Liver (tissue), 3 donors: ENCODE data around the gene MAN1C1.

Source experiments
- CTCF ChIP-seq: fragments of 150-350 bp; IDR thresholded peaks from 2 replicates; pipeline ENCODE4 v1.5.1; 2017; ENCODE audit warnings: improper control_type of control experiment, low read depth, low read length; ENCODE audit not compliant: missing input control
- EGR1 ChIP-seq, 2 donors: IDR thresholded peaks; 2 replicates each; pipeline ENCODE4 v1.6.1; 2016 to 2018; ENCODE audit warnings: antibody characterized with exemption in 2 of 2, low read depth in 2 of 2
- FOXA1 ChIP-seq: IDR thresholded peaks from 2 replicates; pipeline ENCODE4 v1.6.1; 2016; ENCODE audit warnings: antibody characterized with exemption
- GABPA ChIP-seq, 2 donors: IDR thresholded peaks in 1 of 2; conservative IDR thresholded peaks in 1 of 2; 2 replicates each; pipeline ENCODE4 v1.6.1; 2016; ENCODE audit warnings: antibody characterized with exemption in 2 of 2, mild to moderate bottlenecking in 1 of 2, moderate library complexity in 1 of 2
- MAX ChIP-seq: IDR thresholded peaks from 2 replicates; pipeline ENCODE4 v1.6.1; 2016; ENCODE audit warnings: antibody characterized with exemption
- RAD21 ChIP-seq, 2 donors: IDR thresholded peaks; 2 replicates each; pipeline ENCODE4 v1.6.1; 2016; ENCODE audit warnings: antibody characterized with exemption in 2 of 2, mild to moderate bottlenecking in 2 of 2
- REST ChIP-seq: IDR thresholded peaks from 2 replicates; pipeline ENCODE4 v1.6.1; 2016; ENCODE audit warnings: antibody characterized with exemption, mild to moderate bottlenecking
- TAF1 ChIP-seq: conservative IDR thresholded peaks from 2 replicates; pipeline ENCODE4 v1.6.1; 2016; ENCODE audit warnings: antibody characterized with exemption, mild to moderate bottlenecking
- ZBTB33 ChIP-seq: IDR thresholded peaks from 2 replicates; pipeline ENCODE4 v1.6.1; 2016; ENCODE audit warnings: antibody characterized with exemption
- donor health status: healthy.
- donor health status: healthy.

- TF ChIP-seq TAF1 (no peak), EGR1 (IDR thresholded peaks at IDR 0.05; ENCODE audit: low read depth in 2 of 2) (no peak), REST (no peak), FOXA1 (no peak), ZBTB33 (no peak), MAX (no peak), CTCF (no peak), GABPA (IDR thresholded peaks at IDR 0.05 in 1 of 2, conservative IDR thresholded peaks at IDR 0.05 in 1 of 2) (no peak), RAD21 (IDR thresholded peaks at IDR 0.05) (no peak)
These were observed 150.3 kb downstream of the MAN1C1 start for GRCh38 chr1:25766721-25767436.
